ENCODE results near the gene L3MBTL4.

DNA sequence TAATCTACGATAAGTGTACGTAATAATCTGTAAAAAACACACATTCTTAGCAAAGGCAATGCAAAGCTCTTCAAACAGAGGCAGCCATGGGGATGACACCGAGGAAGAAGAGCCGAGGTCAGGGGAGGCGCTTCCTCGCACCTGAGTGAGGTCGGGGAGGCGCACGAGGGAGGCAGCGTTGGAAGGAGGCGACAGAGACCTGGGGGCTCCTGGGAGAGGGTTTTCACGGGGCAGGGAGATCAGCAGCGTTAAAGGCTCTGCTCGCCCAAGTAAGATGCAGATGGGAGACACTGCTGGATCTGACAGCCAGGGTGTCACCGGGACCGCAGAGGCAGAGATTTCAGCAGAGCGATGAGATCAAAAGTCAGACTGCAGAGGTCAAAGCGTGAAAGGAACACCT, 143.1 kb downstream of the L3MBTL4 start:
- TF ChIP-seq ARNT (IDR thresholded peaks at IDR 0.05) (no peak), ZNF146 (CRISPR knock-in tag; IDR thresholded peaks at IDR 0.05; ENCODE audit: unreplicated experiment) (no peak), POLR2A (conservative IDR thresholded peaks at IDR 0.05) (no peak), ETV6 (IDR thresholded peaks at IDR 0.05; ENCODE audit: borderline replicate concordance in 1 of 2, low read depth in 2 of 2, low read length in 1 of 2) (no peak), ETV6 (CRISPR knock-in tag; IDR thresholded peaks at IDR 0.05; ENCODE audit: borderline replicate concordance) (no peak), ZNF3 (CRISPR knock-in tag; IDR thresholded peaks at IDR 0.05) (no peak), STAT5B (CRISPR knock-in tag; IDR thresholded peaks at IDR 0.05) (no peak), PREB (CRISPR knock-in tag; IDR thresholded peaks at IDR 0.05) (no peak), GABPA (tag; conservative IDR thresholded peaks at IDR 0.05; ENCODE audit: low read depth) (no peak), NCOA4 (IDR thresholded peaks at IDR 0.05; ENCODE audit: partially characterized antibody) (no peak), CUX1 (CRISPR knock-in tag; IDR thresholded peaks at IDR 0.05) (no peak), ATF1 (CRISPR knock-in tag; IDR thresholded peaks at IDR 0.05) (no peak), ATF1 (tag; IDR thresholded peaks at IDR 0.05) (no peak)
- TF ChIP-seq, protein P1, sequence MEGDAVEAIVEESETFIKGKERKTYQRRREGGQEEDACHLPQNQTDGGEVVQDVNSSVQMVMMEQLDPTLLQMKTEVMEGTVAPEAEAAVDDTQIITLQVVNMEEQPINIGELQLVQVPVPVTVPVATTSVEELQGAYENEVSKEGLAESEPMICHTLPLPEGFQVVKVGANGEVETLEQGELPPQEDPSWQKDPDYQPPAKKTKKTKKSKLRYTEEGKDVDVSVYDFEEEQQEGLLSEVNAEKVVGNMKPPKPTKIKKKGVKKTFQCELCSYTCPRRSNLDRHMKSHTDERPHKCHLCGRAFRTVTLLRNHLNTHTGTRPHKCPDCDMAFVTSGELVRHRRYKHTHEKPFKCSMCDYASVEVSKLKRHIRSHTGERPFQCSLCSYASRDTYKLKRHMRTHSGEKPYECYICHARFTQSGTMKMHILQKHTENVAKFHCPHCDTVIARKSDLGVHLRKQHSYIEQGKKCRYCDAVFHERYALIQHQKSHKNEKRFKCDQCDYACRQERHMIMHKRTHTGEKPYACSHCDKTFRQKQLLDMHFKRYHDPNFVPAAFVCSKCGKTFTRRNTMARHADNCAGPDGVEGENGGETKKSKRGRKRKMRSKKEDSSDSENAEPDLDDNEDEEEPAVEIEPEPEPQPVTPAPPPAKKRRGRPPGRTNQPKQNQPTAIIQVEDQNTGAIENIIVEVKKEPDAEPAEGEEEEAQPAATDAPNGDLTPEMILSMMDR (IDR thresholded peaks at IDR 0.05 in 2 of 3, conservative IDR thresholded peaks at IDR 0.05 in 1 of 3; ENCODE audit: insufficient read depth in 2 of 3, low read depth in 1 of 3, low read length in 3 of 3), result no peak

All from K562 (cell line).